ENCODE results near the gene HS3ST3B1.

HS3ST3B1 gene

DNA sequence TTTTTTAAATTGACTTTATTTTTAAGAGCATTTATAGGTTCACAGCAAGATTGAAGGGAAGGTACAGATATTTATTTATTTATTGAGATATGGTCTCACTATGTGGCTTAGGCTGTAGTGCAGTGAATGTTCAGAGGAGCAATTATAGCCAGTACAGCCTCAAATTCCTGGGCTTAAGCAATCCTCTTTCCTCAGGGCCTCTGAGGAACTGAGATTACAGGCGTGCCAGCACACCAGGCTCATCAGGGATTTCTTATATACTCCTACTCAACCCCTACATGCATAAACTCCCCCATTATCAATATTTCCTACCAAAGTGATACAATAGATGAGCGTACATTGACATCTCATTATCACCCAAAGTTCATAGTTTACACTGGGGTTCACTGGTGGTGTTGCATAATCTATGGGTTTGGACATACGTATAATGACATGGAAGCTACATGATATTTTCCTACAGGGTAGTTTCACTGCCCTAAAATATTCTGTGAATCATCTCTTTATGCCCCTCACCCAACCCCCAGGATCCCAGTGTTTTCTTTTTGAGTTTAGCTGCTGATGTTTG lies 33.5 kb downstream of the HS3ST3B1 start:
- Histone ChIP-seq H3K4me3 (ENCODE audit: low read depth, low read length) (no peak overlapping the region), H2BK120ac (ENCODE audit: insufficient read depth, low read length, poor library complexity) (no peak overlapping the region), H2AFZ (ENCODE audit: insufficient read depth, low read length, poor library complexity) (no peak overlapping the region), H3K23ac (ENCODE audit: low read length) (no peak overlapping the region), H2BK5ac (ENCODE audit: low read depth, low read length, poor library complexity) (no peak overlapping the region), H4K91ac (ENCODE audit: low read depth, low read length) (no peak overlapping the region), H3K9me3 (ENCODE audit: insufficient read depth, low read depth, low read length) (no peaks in the 10 kb centered on the region), H3K4me2 (ENCODE audit: low read length) (no peak overlapping the region), H4K12ac (ENCODE audit: low read depth, low read length) (no peak overlapping the region), H3K18ac (ENCODE audit: low read length) (no peak overlapping the region), H3K4ac (ENCODE audit: low read depth, low read length) (no peak overlapping the region), H3K14ac (ENCODE audit: low read length) (no peak overlapping the region), H3K27me3 (ENCODE audit: insufficient read depth, low read length) (no peaks in the 10 kb centered on the region), H3K36me3 (ENCODE audit: control insufficient read depth in 1 of 2, insufficient read depth in 2 of 2, low read length in 2 of 2) (no peaks in the 10 kb centered on the region), H3K9ac (ENCODE audit: low read length) (no peak overlapping the region), H3K79me1 (ENCODE audit: low read length) (peaks cover 2% of the 10 kb centered on the region), H3K4me1 (ENCODE audit: control insufficient read depth in 1 of 2, insufficient read depth in 2 of 2, low read length in 2 of 2) (peaks cover 0 to 3% of the 10 kb centered on the region in 2 experiments), H2AK5ac (ENCODE audit: low read length) (no peak overlapping the region), H4K8ac (ENCODE audit: low read depth, low read length) (no peak overlapping the region), H3K27ac (ENCODE audit: low read depth, low read length) (no peak overlapping the region), H3K79me2 (ENCODE audit: control insufficient read depth, insufficient read depth, low read length, poor library complexity) (no peaks in the 10 kb centered on the region), H2BK12ac (ENCODE audit: low read length) (no peak overlapping the region)
- DNase-seq: peak; percentile 88 to 92
- WGBS (ENCODE audit: extremely low coverage, insufficient coverage, insufficient read length): no CpG with 5 or more reads among the region's 3 CpGs

- Histone ChIP-seq H3K4me1 (ENCODE audit: control insufficient read depth in 1 of 2, insufficient read depth in 2 of 2, low read length in 2 of 2) (peaks cover 0 to 3% of the 10 kb centered on the region in 2 experiments), H2BK12ac (ENCODE audit: low read length) (no peak overlapping the region), H2AK5ac (ENCODE audit: low read length) (no peak overlapping the region), H2BK120ac (ENCODE audit: insufficient read depth, low read length, poor library complexity) (no peak overlapping the region), H4K8ac (ENCODE audit: low read depth, low read length) (no peak overlapping the region), H3K27ac (ENCODE audit: low read depth, low read length) (no peak overlapping the region), H3K4ac (ENCODE audit: low read depth, low read length) (no peak overlapping the region), H3K18ac (ENCODE audit: low read length) (no peak overlapping the region), H4K12ac (ENCODE audit: low read depth, low read length) (no peak overlapping the region), H3K4me3 (ENCODE audit: low read depth, low read length) (no peak overlapping the region), H3K14ac (ENCODE audit: low read length) (no peak overlapping the region), H3K9ac (ENCODE audit: low read length) (no peak overlapping the region), H4K91ac (ENCODE audit: low read depth, low read length) (peak overlapping the region; percentile 57), H2AFZ (ENCODE audit: insufficient read depth, low read length, poor library complexity) (no peak overlapping the region), H3K27me3 (ENCODE audit: insufficient read depth, low read length) (no peaks in the 10 kb centered on the region), H3K36me3 (ENCODE audit: control insufficient read depth in 1 of 2, insufficient read depth in 2 of 2, low read length in 2 of 2) (no peaks in the 10 kb centered on the region), H3K79me2 (ENCODE audit: control insufficient read depth, insufficient read depth, low read length, poor library complexity) (no peaks in the 10 kb centered on the region), H3K9me3 (ENCODE audit: insufficient read depth, low read depth, low read length) (no peaks in the 10 kb centered on the region), H3K23ac (ENCODE audit: low read length) (no peak overlapping the region), H3K79me1 (ENCODE audit: low read length) (peaks cover 2% of the 10 kb centered on the region), H2BK5ac (ENCODE audit: low read depth, low read length, poor library complexity) (no peak overlapping the region), H3K4me2 (ENCODE audit: low read length) (no peak overlapping the region)
- DNase-seq: no peak
- no CpG with 5 or more reads among the region's 2 CpGs for WGBS (ENCODE audit: extremely low coverage, insufficient coverage, insufficient read length)
These were observed 34.0 kb downstream of the HS3ST3B1 start for GRCh38 chr17:14334919-14335318.

- H2AK5ac ChIP-seq (ENCODE audit: low read length): no peak overlapping the region
- H2BK5ac ChIP-seq (ENCODE audit: low read depth, low read length, poor library complexity): no peak overlapping the region
- no peaks in the 10 kb centered on the region for H3K27me3 ChIP-seq (ENCODE audit: insufficient read depth, low read length)
- no peak overlapping the region for H3K4ac ChIP-seq (ENCODE audit: low read depth, low read length)
- no peak overlapping the region for H3K27ac ChIP-seq (ENCODE audit: low read depth, low read length)
- H3K4me1 ChIP-seq (ENCODE audit: control insufficient read depth in 1 of 2, insufficient read depth in 2 of 2, low read length in 2 of 2): peaks cover 0 to 3% of the 10 kb centered on the region in 2 experiments
- WGBS (ENCODE audit: extremely low coverage, insufficient coverage, insufficient read length): no CpG with 5 or more reads among the region's 4 CpGs
- H3K4me2 ChIP-seq (ENCODE audit: low read length): no peak overlapping the region
- no peaks in the 10 kb centered on the region for H3K36me3 ChIP-seq (ENCODE audit: control insufficient read depth in 1 of 2, insufficient read depth in 2 of 2, low read length in 2 of 2)
- no peak overlapping the region for H2AFZ ChIP-seq (ENCODE audit: insufficient read depth, low read length, poor library complexity)
- H2BK12ac ChIP-seq (ENCODE audit: low read length): no peak overlapping the region
- H4K12ac ChIP-seq (ENCODE audit: low read depth, low read length): no peak overlapping the region
- no peak overlapping the region for H4K91ac ChIP-seq (ENCODE audit: low read depth, low read length)
- no peaks in the 10 kb centered on the region for H3K79me2 ChIP-seq (ENCODE audit: control insufficient read depth, insufficient read depth, low read length, poor library complexity)
- peaks cover 2% of the 10 kb centered on the region for H3K79me1 ChIP-seq (ENCODE audit: low read length)
- H3K4me3 ChIP-seq (ENCODE audit: low read depth, low read length): no peak overlapping the region
- H3K9ac ChIP-seq (ENCODE audit: low read length): no peak overlapping the region
- no peak overlapping the region for H3K14ac ChIP-seq (ENCODE audit: low read length)
- H3K23ac ChIP-seq (ENCODE audit: low read length): no peak overlapping the region
- DNase-seq: no peak
- H3K18ac ChIP-seq (ENCODE audit: low read length): no peak overlapping the region
- H4K8ac ChIP-seq (ENCODE audit: low read depth, low read length): no peak overlapping the region
- H3K9me3 ChIP-seq (ENCODE audit: insufficient read depth, low read depth, low read length): no peaks in the 10 kb centered on the region
- no peak overlapping the region for H2BK120ac ChIP-seq (ENCODE audit: insufficient read depth, low read length, poor library complexity)
These were observed 35.5 kb downstream of the HS3ST3B1 start for GRCh38 chr17:14336418-14336817.

DNA sequence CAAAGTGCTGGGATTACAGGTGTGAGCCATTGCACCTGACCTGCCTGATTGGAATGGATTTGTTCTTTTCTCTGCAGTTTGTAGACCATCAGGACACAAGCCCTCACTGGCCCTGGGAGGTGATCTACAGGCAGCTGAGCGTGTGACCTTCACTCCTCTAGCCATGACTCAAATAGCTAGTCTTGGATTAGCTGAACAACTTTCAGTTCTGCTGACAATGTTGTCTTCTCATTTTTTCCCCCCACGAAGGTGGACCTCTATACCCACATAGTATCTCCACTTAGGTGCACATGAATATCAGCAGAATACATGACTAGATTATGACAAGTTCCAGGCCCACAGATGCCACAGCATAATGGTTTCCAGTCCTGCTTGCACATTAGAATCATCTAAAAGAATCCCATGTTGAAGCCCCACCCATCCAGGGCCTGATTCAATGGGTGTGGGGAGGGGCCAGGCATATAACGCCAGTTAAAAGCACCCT lies 36.8 kb downstream of the HS3ST3B1 start:
- H3K23ac ChIP-seq (ENCODE audit: low read length): no peak overlapping the region

More for the DNA sequence above, 36.8 kb downstream of the HS3ST3B1 start:
- H2BK5ac ChIP-seq (ENCODE audit: low read depth, low read length, poor library complexity): no peak overlapping the region
- no peak overlapping the region for H2BK120ac ChIP-seq (ENCODE audit: insufficient read depth, low read length, poor library complexity)
- no CpG with 5 or more reads among the region's 3 CpGs for WGBS (ENCODE audit: extremely low coverage, insufficient coverage, insufficient read length)
- H3K9me3 ChIP-seq (ENCODE audit: insufficient read depth, low read depth, low read length): no peaks in the 10 kb centered on the region
- no peak overlapping the region for H3K18ac ChIP-seq (ENCODE audit: low read length)
- no peak overlapping the region for H4K8ac ChIP-seq (ENCODE audit: low read depth, low read length)
- H4K12ac ChIP-seq (ENCODE audit: low read depth, low read length): no peak overlapping the region
- H3K14ac ChIP-seq (ENCODE audit: low read length): no peak overlapping the region
- peaks cover 2% of the 10 kb centered on the region for H3K79me1 ChIP-seq (ENCODE audit: low read length)
- no peak overlapping the region for H2AK5ac ChIP-seq (ENCODE audit: low read length)
- H3K4me3 ChIP-seq (ENCODE audit: low read depth, low read length): no peak overlapping the region
- H2AFZ ChIP-seq (ENCODE audit: insufficient read depth, low read length, poor library complexity): no peak overlapping the region
- H3K4ac ChIP-seq (ENCODE audit: low read depth, low read length): no peak overlapping the region
- H3K4me1 ChIP-seq (ENCODE audit: control insufficient read depth in 1 of 2, insufficient read depth in 2 of 2, low read length in 2 of 2): peaks cover 0 to 3% of the 10 kb centered on the region in 2 experiments
- H3K36me3 ChIP-seq (ENCODE audit: control insufficient read depth in 1 of 2, insufficient read depth in 2 of 2, low read length in 2 of 2): no peaks in the 10 kb centered on the region
- H3K27me3 ChIP-seq (ENCODE audit: insufficient read depth, low read length): no peaks in the 10 kb centered on the region
- H3K9ac ChIP-seq (ENCODE audit: low read length): no peak overlapping the region
- no peak for DNase-seq
- H3K27ac ChIP-seq (ENCODE audit: low read depth, low read length): no peak overlapping the region
- no peak overlapping the region for H3K4me2 ChIP-seq (ENCODE audit: low read length)
- H4K91ac ChIP-seq (ENCODE audit: low read depth, low read length): no peak overlapping the region
- no peaks in the 10 kb centered on the region for H3K79me2 ChIP-seq (ENCODE audit: control insufficient read depth, insufficient read depth, low read length, poor library complexity)
- H2BK12ac ChIP-seq (ENCODE audit: low read length): no peak overlapping the region
